NCI-H146 treated with DMSO at 0.1 percent for 48 hours (cell line): ENCODE results near the gene FAM193A.
"Not testable (repeated sequence)": the region's sequence is repeated elsewhere in the genome, so short reads cannot be mapped to it uniquely, and the experiment has no call there.

Experiments
- DNase-seq: peaks from one replicate; lab custom pipeline; 2025; ENCODE audit not compliant: unreplicated experiment; lab: John Stamatoyannopoulos, UW

The FAM193A gene

DNA sequence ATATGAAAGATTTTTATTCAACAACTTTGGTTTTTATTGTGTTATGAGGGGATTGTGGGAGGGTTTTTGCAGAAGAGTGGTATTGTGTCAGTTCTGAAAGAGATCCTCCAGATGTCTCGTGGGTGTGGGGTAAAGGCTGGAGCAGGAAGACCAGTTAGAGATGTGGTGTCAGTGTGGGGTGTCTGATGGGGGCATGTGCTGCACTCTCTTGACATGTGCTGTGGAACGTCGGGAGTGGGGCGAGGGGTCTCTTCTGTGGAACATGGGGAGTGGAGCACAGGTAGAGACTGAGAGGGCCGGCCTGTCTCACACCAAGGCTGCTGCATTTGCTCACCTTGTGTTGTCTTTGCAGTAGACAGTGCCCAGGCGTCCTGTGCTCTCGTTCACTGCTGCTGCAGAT is 37.6 kb downstream of the FAM193A start:
- no peak for DNase-seq

DNA sequence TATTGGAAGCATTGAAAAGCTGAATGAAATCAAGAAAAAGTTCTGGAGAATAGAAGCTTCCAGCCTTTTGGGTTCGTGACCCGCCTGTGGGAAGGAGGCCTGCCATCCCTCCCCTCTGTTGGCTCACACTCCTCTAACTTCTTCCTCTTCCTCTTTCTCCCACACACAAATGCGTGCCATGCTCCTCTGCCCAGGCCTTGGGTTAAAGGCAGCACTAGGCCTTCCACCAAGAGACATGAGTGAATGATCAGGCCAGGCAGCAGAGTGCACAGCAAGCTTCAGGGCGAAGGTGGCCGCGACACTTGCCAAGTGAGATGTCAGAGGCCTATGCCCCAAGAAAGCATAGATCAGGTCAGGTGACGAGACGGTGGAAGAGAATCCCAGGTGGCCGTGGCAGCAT is 38.4 kb downstream of the FAM193A start:
- no peak for DNase-seq

DNA sequence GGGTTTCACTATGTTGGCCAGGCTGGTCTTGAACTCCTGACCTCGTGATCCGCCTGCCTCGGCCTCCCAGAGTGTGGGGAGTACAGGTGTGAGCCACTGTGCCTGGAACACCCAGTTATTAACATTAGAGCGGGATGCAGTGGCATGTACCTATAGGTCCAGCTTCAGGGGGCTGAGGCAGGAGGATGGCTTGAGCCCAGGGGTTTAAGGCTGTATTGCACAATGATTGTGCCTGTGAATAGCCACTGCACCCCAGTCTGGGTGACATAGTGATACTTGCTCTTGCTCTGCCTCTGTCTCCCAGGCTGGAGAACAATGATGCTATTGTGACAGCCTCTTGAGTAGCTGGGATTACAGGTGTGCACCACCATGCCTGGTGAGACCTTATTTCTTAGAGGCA is 39.8 kb downstream of the FAM193A start:
- no peak for DNase-seq

DNA sequence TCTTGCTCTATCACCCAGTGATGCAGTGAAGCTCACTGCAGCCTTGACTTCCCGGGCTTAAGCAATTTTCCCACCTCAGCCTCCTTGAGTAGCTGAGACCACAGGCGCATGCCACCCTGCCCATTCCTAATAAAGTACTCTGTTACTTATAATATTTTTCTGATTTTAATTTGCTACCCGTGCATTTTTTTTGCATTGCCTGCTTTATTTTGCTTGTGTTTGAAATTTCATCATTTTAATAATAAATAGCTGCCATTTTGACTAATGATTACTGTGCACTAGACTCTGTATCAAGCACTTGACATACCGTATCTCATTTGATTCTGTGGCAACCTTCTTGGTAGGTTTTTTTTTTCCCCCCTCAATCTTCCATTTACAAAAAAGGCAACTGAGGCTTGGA is 41.7 kb downstream of the FAM193A start:
- DNase-seq = no peak

DNA sequence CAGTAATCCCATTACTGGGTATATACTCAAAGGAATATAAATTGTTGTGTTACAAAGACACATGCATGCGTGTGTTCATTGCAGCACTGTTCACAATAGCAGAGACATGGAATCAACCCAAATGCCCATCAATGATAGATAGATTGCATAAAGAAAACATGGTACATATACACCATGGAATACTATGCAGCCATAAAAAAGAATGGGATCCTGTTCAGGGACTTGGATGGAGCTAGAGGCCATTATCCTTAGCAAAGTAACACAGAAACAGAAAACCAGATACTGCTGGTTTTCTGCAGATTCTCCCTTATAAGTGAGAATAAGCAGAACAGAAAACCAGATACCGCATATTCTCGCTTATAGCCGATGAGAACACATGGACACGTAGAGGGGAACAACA is 43.5 kb downstream of the FAM193A start:
- DNase-seq = no peak

DNA sequence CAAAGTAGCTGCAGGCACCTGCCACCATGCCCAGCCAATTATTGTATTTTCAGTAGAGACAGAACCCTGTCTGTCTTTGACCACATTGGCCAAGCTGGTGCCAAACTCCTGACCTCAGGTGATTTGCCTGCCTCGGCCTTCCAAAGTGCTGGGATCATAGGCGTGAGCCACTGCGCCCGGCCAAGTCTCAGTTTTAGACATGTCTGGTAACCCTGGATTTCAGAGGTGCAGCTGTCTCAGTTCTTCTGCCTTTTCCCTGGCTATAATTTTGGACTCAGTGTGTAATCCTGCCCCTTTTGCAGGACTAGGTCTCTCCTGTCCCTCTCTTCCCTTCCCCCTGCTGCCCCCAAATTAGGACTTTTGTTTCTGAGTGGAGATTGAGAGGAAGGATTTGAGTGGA is 46.6 kb downstream of the FAM193A start:
- no peak for DNase-seq

DNA sequence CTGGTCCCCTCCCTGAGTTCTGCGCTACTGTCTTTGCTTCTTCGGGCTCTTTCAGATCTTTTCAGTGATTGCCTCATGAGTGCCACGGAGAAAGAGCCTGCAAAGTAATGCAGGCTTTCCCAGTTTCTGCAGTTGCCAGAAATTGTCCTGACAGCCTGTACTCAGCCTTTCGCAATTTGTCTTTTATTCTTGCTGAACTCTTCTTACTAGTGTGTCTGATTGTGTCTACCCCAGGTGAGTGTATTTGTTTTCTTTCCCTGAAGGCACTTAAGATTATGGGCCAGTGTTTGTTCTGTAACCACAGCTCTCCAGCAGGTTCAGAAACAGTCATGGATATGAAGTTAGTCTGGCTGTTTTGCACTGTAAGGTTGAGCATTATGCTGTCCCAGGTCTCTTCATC is 47.1 kb downstream of the FAM193A start:
- no peak for DNase-seq

DNA sequence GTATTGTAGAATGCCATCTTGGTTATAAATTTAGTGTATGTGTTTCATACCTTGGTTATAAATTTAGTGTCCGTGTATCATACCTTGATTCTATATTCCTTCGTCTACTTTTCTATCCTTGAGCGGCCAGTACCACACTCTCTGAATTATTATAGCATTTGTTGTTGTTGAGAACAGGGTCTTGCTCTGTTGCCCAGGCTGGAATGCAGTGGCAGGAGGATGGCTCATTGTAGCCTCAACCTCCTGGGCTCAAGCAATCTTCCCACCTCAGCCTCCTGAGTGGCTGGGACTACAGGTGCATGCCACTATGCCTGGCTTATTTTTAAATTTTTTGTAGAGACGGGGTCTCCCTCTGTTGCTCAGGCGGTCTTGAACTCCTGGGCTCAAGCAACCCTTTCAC is 50.1 kb downstream of the FAM193A start:
- DNase-seq = no peak

DNA sequence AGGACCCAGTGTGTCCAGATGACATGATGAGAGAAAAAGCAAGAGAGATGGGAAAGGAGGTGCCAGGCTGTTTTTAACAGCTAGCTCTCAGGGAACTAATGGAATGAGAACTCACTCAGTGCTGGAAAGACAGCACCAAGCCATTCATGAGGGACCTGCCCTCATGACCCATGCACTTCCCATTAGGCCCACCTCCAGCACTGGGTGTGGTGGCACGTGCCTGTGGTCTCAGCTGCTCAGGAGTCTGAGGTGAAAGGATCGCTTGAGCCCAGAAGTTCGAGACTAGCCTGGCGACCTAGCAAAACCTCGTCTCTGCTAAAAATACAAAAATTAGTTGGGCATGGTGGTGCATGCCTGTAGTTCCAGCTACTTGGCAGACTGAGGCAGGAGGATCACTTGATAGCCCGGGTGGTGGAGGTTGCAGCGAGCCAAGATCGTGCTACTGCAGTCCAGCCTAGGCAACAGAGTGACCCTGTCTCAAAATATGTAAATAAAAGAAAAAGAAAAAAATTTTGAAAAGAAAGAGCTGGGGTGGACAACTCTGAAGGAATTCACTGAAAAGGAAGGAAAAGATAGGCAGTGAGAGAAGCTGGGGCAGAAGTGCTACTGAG is 50.9 kb downstream of the FAM193A start:
- no peak for DNase-seq

DNA sequence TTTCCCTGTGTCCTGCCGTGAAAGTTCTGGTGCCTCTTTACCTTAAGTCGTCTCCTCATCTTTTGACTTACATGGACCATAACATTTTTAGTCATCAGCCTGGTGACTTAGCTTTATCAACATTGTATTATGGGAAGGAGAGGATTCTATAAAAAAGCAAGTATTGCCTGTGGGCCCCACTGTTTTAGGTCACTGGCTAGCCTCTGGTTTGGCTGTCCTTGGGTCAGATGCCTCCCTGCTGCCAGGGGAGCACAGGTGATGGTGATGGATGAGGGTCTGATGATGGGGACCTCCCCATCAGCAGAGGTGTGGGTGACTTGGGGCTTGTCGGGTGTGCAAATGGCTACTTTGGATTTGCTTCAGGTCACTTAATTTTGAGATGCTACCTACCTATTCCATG is 51.8 kb downstream of the FAM193A start:
- DNase-seq = no peak

DNA sequence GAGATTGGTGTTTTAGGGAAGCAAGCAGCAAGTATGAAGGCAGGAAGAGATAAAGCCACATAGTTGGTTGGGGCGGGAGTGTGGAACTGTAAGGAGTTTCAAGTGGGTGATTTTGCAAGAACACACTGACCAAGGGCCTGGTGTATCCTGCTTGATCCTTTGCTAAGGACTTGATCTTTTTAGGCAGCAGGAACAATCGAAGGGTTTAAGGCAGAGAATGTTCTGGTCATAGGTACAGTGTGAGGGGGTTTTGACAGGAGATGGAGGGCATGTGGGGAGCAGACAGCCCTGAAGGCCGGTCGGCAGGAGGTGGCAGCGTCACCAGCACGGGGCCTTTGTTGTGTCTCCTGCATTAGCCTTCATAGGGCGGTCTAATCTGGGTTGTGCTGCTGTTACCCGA is 54.7 kb downstream of the FAM193A start:
- DNase-seq = no peak

DNA sequence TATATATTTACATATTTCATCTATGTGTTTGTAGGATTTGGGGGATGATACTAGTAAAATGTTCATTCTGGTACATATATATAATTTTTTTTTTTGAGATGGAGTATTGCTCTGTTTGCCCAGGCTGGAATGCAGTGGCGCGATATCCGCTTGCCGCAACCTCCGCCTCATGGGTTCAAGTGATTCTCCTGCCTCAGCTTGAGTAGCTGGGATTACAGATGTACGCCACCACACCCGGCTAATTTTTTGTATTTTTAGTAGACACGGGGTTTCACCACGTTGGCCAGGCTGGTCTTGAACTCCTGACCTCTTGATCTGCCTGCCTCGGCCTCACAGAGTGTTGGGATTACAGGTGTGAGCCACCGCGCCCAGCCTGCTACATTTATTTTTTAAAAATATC is 55.6 kb downstream of the FAM193A start:
- DNase-seq = not testable (repeated sequence)

DNA sequence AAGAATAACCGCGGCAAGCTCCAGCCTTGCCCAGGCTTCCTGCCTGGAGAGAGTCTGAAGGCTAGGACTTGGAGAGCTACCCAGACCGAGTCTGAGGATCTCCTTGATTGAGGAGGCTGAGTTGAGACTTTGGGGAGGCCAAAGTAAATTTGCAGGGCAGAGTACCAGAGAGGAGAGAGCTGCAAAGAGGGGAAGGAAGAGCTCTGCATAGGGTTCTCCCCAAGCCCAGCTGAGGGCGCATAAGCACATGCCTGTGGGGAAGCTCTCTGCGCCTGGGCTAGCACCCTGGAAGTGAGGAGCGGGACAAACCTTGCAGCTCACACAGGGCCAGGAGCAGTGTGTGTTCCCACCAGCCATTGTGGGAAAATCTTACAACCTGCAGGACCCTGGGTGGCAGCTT is 56.1 kb downstream of the FAM193A start:
- DNase-seq = no peak

DNA sequence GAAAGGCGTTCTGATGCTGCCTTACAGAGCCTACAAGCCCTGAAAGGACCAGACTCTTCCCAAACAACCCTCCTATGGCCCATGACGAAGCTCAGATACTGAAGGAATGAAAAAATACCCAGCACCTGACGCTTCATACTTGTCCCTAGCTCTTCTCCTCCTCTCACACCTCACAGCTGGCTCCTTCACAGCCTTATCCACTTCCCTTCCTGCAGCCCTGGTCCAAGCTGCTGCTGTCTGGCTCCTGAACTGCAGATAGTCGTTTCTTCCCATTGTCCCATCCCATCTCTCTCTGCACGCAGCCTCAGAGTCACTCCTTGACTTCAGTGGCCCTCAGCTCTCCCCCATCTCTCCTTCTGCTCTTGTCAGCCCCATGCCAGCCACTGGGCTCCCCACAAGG is 56.6 kb downstream of the FAM193A start:
- DNase-seq = no peak

DNA sequence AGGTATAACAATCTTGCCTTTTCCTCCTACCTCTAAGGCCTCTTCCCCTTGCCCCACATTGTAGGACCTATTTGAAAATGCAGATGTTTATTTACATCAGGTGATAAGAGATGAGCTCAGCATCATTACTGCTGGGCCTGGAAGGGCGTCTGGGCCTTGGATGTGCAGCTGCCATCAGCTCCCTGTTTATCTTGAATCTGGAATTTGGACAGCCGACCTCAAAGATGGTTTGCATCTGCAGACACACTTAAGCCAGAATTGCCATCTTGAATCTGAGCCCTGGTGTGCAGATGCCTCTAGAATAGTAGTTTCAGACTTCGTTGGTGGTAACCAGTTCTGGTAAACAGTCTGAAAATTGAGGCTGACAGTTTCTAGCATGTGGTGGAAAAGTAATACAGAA is 59.0 kb downstream of the FAM193A start:
- no peak for DNase-seq

DNA sequence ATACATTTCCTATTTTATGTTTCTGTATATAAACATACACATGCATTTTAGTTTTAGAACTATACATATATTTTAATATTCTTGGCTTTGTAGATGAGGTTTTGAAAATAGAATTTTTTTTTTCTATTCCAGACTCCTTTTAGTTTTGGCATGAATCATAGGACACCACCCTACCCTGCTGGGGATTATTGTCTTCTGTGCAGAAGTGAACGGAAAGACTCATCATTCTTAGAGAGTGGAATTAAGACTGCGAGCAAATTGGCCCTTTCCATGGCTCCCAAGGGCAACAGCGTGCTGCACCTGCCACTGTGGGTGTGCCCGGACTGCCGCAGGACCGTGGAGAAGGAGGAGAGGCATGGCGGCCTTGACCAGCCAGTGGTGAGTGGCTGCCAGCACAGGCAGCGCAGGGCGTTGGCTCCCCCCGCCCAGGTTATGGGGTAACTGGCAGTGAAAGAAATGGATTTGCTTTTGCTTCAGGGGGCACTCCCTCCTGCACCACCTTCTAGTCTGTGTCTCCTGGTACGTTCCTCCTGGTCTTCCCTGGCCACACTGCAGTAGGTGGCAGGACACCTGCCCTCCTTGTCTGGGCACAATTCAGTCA is 59.6 kb downstream of the FAM193A start:
- DNase-seq = no peak

DNA sequence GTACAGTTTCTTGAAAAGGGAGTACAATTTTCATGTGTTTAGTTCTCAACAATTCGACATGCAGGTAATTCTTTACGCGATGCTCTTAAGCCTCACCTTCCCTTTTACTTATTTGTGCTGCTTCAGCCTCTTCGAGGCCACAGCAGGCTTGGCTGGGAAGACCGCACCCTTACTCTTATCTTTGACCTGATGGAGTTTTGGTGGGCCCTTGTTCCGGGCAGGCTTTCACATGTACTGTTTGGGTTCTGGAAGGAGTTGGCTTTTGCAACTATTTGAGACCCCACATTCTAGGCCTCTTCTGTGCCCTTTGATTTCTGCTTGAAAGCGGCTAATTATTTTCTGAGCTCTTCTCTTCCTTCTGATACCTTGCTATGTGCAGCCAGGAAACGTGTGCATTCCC is 60.2 kb downstream of the FAM193A start:
- DNase-seq = no peak

DNA sequence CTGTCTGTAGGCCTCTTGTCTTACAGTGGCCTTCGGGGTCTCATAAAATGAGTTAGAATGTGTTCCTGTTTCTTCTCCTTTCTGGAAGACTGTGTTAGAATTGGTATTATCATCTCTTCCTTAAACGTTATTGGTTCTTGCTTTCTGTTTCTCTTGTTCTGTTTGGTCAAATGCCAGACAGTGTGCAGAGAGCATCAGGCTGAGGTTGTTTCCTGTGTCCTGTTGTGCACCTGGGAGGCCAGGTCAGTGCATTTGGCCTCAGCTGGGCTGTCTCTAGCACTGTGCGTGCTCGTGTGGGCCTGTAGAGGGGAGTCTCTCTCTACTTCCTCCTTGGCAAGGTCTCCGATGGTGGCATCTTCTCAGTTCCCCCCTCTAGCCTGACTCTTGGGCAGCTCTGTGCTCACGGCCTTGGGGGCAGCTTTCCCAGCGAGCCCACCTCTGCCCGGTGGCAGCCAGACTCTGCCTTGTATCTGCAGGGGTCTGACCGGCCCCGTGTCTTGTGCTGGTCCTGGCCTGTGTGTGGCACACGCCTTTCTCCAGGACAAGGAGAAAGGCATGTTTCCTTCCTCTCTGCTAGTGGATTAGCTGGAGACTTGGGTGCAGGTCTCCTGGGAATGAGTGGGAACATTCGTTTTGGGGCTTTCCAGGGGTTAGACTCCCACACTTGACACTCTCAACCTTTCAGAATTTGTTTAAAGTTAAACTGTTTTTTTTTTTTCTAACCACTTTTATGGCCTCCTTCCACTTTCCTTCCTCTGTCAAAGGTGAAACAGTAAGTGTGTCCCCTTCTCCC is 62.3 kb downstream of the FAM193A start:
- DNase-seq = no peak

DNA sequence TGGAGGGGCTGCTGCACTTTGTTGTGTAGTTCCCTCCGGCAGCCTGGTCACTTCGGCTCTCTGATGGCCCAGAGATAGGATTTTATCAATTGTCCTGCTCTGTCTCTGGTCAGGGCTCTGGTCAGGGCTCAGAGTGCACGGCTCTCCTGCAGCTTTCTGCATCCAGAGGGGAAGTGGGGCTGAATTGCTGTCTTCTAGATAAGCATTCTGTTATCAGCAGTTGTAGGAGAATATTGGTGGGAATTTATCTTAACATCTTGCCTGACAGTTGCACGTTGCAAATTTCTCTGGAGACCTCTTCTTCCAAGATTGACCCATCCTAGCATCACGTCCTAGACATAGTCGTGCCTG is 62.8 kb downstream of the FAM193A start:
- no peak for DNase-seq

DNA sequence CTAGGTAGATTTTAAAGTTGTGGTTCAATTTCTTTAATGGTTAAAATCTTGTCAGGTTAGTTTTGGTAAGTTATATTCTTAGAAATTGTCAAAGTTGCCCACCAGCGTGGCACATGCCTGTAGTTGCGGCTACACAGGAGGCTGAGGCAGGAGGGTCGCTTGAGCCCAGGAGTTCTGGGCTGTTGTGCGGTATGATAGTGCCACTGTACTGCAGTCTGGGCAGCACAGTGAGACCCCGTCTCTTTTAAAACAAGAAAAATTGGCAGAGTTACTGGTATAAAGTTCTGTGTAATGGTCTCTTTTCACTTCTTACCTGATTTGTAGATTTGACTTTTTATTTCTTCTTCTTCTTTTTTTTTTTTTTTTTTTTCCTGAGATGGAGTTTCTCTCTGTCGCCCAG is 64.4 kb downstream of the FAM193A start:
- DNase-seq = no peak

DNA sequence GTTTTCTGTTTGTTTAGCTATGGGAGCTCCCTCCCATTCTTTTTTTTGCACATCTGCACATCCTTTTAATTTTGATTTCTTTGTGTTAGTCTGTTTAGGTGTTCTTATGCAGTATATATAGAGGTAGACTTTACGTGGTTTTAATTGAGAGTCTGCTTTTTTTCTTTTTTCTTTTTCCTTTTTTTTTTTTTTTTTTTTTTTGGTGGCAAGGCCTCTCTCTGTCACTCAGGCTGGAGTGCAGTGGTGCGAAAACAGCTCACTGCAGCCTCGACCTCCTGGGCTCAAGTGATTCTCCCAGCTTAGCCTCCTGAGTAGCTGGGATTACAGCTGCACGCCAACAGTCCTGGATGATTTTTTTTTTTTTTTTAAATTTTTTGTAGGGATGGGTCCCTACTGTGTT is 68.2 kb downstream of the FAM193A start:
- no peak for DNase-seq

DNA sequence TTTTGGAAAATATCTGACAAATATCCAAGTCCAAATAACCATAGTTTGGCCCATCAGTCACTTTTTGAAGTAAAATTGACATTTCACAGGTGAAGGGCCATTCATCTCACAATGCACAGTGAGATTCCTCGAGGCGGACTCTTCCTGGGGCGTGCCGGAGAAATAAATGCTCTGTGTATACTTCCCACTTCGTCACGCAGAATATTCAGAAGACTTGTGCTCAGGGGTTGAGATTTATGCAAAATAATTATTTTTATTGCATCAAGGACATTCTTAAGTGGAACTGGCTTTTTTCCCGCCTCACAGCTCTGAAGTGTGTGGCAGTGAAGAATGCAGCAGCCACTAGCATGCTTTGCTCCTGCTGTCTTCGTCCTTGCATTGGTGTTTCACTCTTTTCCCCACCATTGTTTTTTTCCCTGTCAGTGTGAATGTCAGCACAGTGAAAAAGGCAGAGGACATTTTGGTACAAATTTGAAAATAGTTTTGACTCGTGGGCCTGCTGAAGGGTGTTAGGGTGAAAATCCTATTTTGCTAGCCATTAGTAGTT is 70.6 kb downstream of the FAM193A start:
- DNase-seq = no peak
